NCI-H2029 treated with DMSO at 0.1 percent for 48 hours (cell line): Measurements from ENCODE around the gene MYO7A.

Source experiments
- DNase-seq: peaks from one replicate; lab custom pipeline; 2025; lab: John Stamatoyannopoulos, UW

Gene MYO7A

GRCh38 chr11:77111946-77112345 lies 16.1 kb upstream of the MYO7A start:
- no peak for DNase-seq

- no peak for DNase-seq
Measured at GRCh38 chr11:77112641-77113381, 15.2 kb upstream of the MYO7A start.

GRCh38 chr11:77113382-77114088 lies 14.5 kb upstream of the MYO7A start:
- DNase-seq, result no peak

GRCh38 chr11:77114089-77114463 lies 14.0 kb upstream of the MYO7A start:
- DNase-seq, result no peak

- DNase-seq, result no peak
Measured at GRCh38 chr11:77115181-77115611, 12.8 kb upstream of the MYO7A start.

- DNase-seq, result no peak
Measured at GRCh38 chr11:77115956-77116355, 12.1 kb upstream of the MYO7A start.

- no peak for DNase-seq
Measured at GRCh38 chr11:77117492-77117891, 10.6 kb upstream of the MYO7A start.

GRCh38 chr11:77118086-77118485 lies 10.0 kb upstream of the MYO7A start:
- no peak for DNase-seq

- no peak for DNase-seq
Measured at GRCh38 chr11:77118971-77119370, 9.1 kb upstream of the MYO7A start.

GRCh38 chr11:77119531-77119936 lies 8.5 kb upstream of the MYO7A start:
- no peak for DNase-seq

GRCh38 chr11:77120571-77120970 lies 7.5 kb upstream of the MYO7A start:
- DNase-seq, result no peak

GRCh38 chr11:77121096-77121640 lies 6.9 kb upstream of the MYO7A start:
- DNase-seq, result no peak

- no peak for DNase-seq
Measured at GRCh38 chr11:77121876-77122575, 6.0 kb upstream of the MYO7A start.

- no peak for DNase-seq
Measured at GRCh38 chr11:77122576-77123212, 5.4 kb upstream of the MYO7A start.

- DNase-seq, result no peak
Measured at GRCh38 chr11:77123591-77123990, 4.5 kb upstream of the MYO7A start.

GRCh38 chr11:77124041-77124440 lies 4.0 kb upstream of the MYO7A start:
- DNase-seq, result no peak

- DNase-seq, result no peak
Measured at GRCh38 chr11:77124488-77124887, 3.6 kb upstream of the MYO7A start.

- no peak for DNase-seq
Measured at GRCh38 chr11:77125191-77125590, 2.9 kb upstream of the MYO7A start.

GRCh38 chr11:77125695-77126094 lies 2.4 kb upstream of the MYO7A start:
- no peak for DNase-seq

- no peak for DNase-seq
Measured at GRCh38 chr11:77126156-77126775, 1.8 kb upstream of the MYO7A start.

GRCh38 chr11:77126861-77127234 lies 1.2 kb upstream of the MYO7A start:
- DNase-seq, result no peak
